Astrocyte of the cerebellum (primary cell): ENCODE results near the gene LIN7A.

ENCODE experiments used
- DNase-seq: peaks from one replicate; pipeline ENCODE4 v3.0.0-alpha.2; 2011; ENCODE audit warnings: low read depth
- H3K4me3 ChIP-seq: 2 replicates; pipeline ENCODE4 v1.5.1; 2011; ENCODE audit warnings: mild to moderate bottlenecking, low read depth, low read length, moderate library complexity
- in situ Hi-C: cut with HindIII; loops from 2 replicates; pipeline ENCODE4 v1.10.0; 2017; ENCODE audit warnings: low sequenced_read_pairs
- TF ChIP-seq, protein P1 (sequence below): IDR thresholded peaks from 2 replicates; pipeline ENCODE4 v1.5.1; 2012; ENCODE audit warnings: low read length, low read depth, moderate library complexity, mild to moderate bottlenecking; ENCODE audit errors: missing control alignments

Gene LIN7A

DNA sequence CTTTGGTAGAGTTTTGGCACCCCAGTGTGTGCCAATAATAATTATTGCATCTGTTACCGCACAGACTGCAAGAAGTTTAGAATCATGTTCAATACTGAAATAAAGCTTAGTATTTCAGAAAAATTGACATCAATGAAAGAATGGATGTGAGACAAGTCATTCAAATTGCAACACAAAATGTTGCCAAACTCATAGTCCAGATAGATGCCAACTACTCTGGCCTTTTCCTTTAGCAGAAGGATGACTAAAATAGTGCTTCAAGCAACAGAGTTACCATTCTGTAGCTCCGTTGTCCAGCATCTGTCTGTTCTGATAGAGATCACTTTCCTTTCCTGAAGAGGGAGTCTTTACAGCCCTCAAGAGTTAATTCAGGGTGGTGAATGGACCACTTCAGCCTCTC is 77.5 kb downstream of the LIN7A start:
- DNase-seq: no peak
- in situ Hi-C loops: no loop called here
- TF ChIP-seq, protein P1, sequence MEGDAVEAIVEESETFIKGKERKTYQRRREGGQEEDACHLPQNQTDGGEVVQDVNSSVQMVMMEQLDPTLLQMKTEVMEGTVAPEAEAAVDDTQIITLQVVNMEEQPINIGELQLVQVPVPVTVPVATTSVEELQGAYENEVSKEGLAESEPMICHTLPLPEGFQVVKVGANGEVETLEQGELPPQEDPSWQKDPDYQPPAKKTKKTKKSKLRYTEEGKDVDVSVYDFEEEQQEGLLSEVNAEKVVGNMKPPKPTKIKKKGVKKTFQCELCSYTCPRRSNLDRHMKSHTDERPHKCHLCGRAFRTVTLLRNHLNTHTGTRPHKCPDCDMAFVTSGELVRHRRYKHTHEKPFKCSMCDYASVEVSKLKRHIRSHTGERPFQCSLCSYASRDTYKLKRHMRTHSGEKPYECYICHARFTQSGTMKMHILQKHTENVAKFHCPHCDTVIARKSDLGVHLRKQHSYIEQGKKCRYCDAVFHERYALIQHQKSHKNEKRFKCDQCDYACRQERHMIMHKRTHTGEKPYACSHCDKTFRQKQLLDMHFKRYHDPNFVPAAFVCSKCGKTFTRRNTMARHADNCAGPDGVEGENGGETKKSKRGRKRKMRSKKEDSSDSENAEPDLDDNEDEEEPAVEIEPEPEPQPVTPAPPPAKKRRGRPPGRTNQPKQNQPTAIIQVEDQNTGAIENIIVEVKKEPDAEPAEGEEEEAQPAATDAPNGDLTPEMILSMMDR: no peak
- H3K4me3 ChIP-seq: no peak overlapping the region

DNA sequence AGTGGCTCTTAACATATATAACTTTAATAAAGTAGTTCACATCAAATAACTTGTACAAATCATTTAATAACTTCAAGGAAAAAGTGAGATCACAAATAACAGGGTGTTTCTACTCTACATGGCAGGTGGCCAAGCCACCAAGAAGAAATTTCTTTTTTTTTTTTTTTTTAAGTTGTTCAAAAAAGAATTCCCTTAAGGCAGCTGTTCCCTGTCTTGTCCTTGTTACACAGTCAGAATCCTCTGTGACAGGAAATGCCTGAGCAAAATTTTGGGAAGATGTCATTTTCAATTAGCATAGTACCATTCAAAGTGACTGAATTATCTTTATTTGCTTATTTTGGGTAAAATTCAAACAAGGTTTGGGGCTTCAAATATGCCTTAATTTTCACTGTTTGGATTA is 79.4 kb downstream of the LIN7A start:
- TF ChIP-seq, protein P1: no peak
- in situ Hi-C loops: no loop called here
- DNase-seq: no peak
- H3K4me3 ChIP-seq: no peak overlapping the region

DNA sequence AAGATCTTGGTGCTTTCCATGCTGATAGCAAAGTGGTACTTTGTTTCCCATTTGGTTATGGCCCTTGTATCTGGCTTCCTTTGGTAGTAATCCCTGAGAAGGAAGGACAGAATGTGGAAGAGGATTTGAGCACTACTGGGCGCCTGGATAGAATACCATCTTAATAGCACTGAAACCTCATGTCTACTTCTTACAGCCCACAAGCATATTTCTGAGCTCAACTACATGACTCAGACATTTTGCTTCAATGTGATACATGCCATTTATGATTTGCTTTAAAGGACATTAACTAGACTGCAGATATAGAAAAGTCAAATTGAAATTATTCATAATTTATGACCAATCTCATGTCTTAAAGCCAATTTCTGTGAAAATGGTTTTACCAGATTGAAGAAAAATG is 80.4 kb downstream of the LIN7A start:
- in situ Hi-C loops: no loop called here
- TF ChIP-seq, protein P1: no peak
- no peak overlapping the region for H3K4me3 ChIP-seq
- DNase-seq: no peak

DNA sequence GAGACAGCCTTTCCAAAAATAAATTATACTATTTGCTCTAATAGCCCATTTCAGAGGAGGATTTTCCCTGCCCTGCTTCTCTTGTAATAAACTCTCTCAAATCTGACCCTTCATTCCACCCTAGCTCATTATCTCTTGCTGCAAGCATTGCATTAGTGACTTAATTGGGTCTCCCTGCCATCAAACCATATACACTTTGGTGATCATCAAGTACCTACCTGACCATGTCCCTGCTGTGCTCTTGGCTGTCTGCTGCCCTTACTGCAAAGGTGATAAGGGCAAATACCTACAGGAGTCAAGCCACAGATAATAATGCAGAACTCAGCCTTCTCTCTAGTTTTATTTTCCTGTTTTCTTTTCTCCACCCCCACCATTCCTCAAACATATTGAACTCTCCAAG is 88.4 kb downstream of the LIN7A start:
- H3K4me3 ChIP-seq: no peak overlapping the region
- in situ Hi-C loops: no loop called here
- TF ChIP-seq, protein P1: no peak
- no peak for DNase-seq

DNA sequence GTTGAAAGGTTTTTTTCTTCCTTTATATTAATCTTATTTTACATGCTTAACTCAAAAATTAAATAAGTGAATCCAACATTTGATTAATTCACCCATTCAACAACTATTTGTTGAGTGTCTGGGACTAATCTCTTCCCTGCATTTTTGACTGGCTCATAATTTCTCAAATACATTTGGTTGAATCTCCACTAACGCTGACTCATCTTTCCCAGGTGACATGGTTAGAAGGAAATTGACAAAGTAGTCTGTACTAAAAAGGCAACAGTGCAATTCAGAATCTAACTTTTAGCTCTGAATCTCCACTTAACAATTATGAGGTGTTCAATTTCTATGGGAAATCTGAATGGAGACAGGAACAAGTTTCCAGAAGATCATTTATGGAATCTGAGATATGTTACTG is 88.9 kb downstream of the LIN7A start:
- H3K4me3 ChIP-seq: no peak overlapping the region
- no peak for DNase-seq
- in situ Hi-C loops: no loop called here
- TF ChIP-seq, protein P1: no peak

DNA sequence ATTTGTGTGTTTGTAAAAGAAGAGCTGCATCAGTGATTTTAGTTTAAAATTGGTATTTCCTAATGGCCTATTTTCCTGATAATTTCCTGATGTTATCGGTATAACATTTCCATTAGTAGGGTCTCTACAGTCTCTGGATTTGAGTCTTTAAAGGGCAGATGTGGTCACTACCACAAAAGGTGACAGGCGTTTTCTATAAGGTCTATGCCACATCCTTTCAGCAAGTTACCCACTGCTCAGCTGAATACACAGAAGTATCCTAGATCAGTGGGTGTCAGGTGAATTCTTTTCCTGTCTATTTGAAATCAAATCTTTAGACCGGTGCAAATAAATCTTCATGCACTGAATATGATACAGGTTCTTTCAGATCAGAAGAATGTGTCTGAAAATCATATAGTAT is 90.2 kb downstream of the LIN7A start:
- TF ChIP-seq, protein P1: no peak
- DNase-seq: no peak
- in situ Hi-C loops: no loop called here
- no peak overlapping the region for H3K4me3 ChIP-seq

DNA sequence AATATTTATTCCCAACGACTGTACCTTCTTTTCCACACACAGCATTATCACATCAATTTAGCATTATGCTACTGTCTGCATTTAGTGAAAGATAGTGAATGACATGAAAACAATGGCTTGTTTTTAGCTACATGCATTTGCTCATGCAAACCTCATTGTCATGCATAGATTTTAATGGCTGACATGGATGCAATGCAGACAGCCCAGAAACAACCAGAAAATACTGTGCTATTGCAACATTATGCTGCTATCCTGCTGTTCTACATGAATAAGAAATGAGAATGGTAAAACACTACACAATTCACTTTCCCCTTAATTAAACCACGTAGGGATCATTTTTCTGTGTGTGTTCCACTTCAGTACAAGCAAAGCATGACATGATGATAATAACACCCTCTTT is 90.8 kb downstream of the LIN7A start:
- no peak overlapping the region for H3K4me3 ChIP-seq
- TF ChIP-seq, protein P1: no peak
- in situ Hi-C loops: no loop called here
- DNase-seq: no peak
